Hepatocyte (in vitro differentiated cells): Measurements from ENCODE around the gene JARID2. TPM values are rescaled to one million over a fixed set of nuclear protein-coding genes. Genes with fewer than 3 reads are reported as not detected.

Experiments used
- DNase-seq: peaks from one replicate; pipeline ENCODE4 v3.0.0-alpha.2; 2016; ENCODE audit warnings: low spot score
- H2AFZ ChIP-seq: fragments of 200-600 bp; sonication (generic); 2 replicates; pipeline ENCODE4 v1.6.0; 2016; ENCODE audit warnings: antibody characterized with exemption, mild to moderate bottlenecking
- H3K27ac ChIP-seq: fragments of 200-600 bp; sonication (generic); 2 replicates; pipeline ENCODE4 v1.5.1; 2016; ENCODE audit warnings: mild to moderate bottlenecking
- H3K27me3 ChIP-seq: fragments of 200-600 bp; sonication (generic); 2 replicates; pipeline ENCODE4 v1.6.1; 2016
- H3K36me3 ChIP-seq: fragments of 200-600 bp; sonication (generic); replicated peaks from 2 replicates; pipeline ENCODE4 v1.5.1; 2016; ENCODE audit warnings: low read depth; ENCODE audit not compliant: insufficient read depth
- H3K4me1 ChIP-seq: fragments of 200-600 bp; sonication (generic); 2 replicates; pipeline ENCODE4 v1.5.1; 2016; ENCODE audit warnings: mild to moderate bottlenecking, moderate library complexity; ENCODE audit not compliant: insufficient read depth
- H3K4me2 ChIP-seq: fragments of 200-600 bp; sonication (generic); 2 replicates; pipeline ENCODE4 v1.6.0; 2016
- H3K4me3 ChIP-seq: fragments of 200-600 bp; sonication (generic); 2 replicates; pipeline ENCODE4 v1.5.1; 2016; ENCODE audit warnings: mild to moderate bottlenecking
- H3K79me2 ChIP-seq: fragments of 200-600 bp; sonication (generic); 2 replicates; pipeline ENCODE4 v1.6.0; 2017; ENCODE audit warnings: mild to moderate bottlenecking
- H3K9me2 ChIP-seq: fragments of 200-600 bp; sonication (generic); replicated peaks from 2 replicates; pipeline ENCODE4 v1.6.0; 2017; ENCODE audit warnings: mild to moderate bottlenecking; ENCODE audit not compliant: insufficient read depth
- H3K9me3 ChIP-seq: fragments of 200-600 bp; sonication (generic); 2 replicates; pipeline ENCODE4 v1.5.1; 2016; ENCODE audit warnings: low read depth, mild to moderate bottlenecking
- H4K20me1 ChIP-seq: fragments of 200-600 bp; sonication (generic); 2 replicates; pipeline ENCODE4 v1.6.0; 2016; ENCODE audit warnings: mild to moderate bottlenecking; ENCODE audit not compliant: insufficient read depth, poor library complexity, severe bottlenecking
- EZH2 ChIP-seq: fragments of 200-600 bp; sonication (generic); IDR thresholded peaks from 2 replicates; pipeline ENCODE4 v1.6.1; 2016; ENCODE audit warnings: antibody characterized with exemption, mild to moderate bottlenecking, borderline replicate concordance
- EZH2phosphoT487 ChIP-seq: fragments of 200-600 bp; sonication (generic); IDR thresholded peaks from one replicate; pipeline ENCODE4 v1.6.1; 2018; ENCODE audit warnings: antibody characterized with exemption, mild to moderate bottlenecking, low read depth, moderate library complexity; ENCODE audit not compliant: unreplicated experiment, severe bottlenecking
- WGBS: methylation state at CpG from one replicate; pipeline ENCODE4 v1.1.6; 2016; ENCODE audit warnings: low lambda C conversion rate; ENCODE audit errors: missing lambda C conversion rate; 5-methylcytosine and 5-hydroxymethylcytosine counted together
- polyA plus RNA-seq: library from polyadenylated mRNA; unstranded; fragments of >200 nt; fragmentation: Nextera tagmentation; extraction: Ambion mirVana; gene quantifications from 2 replicates; pipeline ENCODE4 v1.2.1, GENCODE V29; 2016
- total RNA-seq: library from RNA; depleted of rRNA; stranded (reverse); fragments of >200 nt; gene quantifications from 2 replicates; pipeline ENCODE4 v1.2.3, GENCODE V29; 2014
- TF ChIP-seq, protein P1 (sequence below): fragments of 200-600 bp; sonication (generic); IDR thresholded peaks from 2 replicates; pipeline ENCODE4 v1.5.1; 2016; ENCODE audit warnings: antibody characterized with exemption, mild to moderate bottlenecking; ENCODE audit not compliant: poor library complexity

The JARID2 gene
- total and polyA plus RNA-seq, 2 experiments from 2014 or later, result 4.6 to 11.6 TPM

DNA sequence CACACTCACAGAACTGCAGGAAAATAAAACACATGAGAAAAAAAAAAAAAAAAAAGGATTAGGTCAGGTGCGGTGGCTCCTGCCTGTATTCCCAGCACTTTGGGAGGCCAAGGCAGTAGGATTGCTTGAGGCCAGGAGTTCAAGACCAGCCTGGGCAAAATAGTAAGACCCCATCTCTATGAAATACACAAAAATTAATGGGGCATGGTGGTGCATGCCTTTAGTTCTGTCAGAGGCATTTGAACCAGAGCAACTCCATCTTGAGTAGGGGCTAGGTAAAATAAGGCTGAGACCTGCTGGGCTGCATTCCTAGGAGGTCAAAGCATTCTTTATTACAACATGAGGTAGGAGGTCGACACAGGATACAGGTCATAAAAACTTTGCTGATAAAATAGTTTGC, 39.0 kb upstream of the JARID2 start:
- H3K4me1 ChIP-seq, result no peaks in the 10 kb centered on the region
- no peak overlapping the region for H2AFZ ChIP-seq
- no peaks in the 10 kb centered on the region for H4K20me1 ChIP-seq
- H3K4me3 ChIP-seq, result no peak overlapping the region
- H3K27ac ChIP-seq, result no peak overlapping the region
- 64% methylated on average over 2 of the region's 2 CpGs for WGBS
- no peak overlapping the region for H3K4me2 ChIP-seq
- no peak for DNase-seq
- TF ChIP-seq EZH2phosphoT487 (no peak), EZH2 (no peak)
- TF ChIP-seq, protein P1, sequence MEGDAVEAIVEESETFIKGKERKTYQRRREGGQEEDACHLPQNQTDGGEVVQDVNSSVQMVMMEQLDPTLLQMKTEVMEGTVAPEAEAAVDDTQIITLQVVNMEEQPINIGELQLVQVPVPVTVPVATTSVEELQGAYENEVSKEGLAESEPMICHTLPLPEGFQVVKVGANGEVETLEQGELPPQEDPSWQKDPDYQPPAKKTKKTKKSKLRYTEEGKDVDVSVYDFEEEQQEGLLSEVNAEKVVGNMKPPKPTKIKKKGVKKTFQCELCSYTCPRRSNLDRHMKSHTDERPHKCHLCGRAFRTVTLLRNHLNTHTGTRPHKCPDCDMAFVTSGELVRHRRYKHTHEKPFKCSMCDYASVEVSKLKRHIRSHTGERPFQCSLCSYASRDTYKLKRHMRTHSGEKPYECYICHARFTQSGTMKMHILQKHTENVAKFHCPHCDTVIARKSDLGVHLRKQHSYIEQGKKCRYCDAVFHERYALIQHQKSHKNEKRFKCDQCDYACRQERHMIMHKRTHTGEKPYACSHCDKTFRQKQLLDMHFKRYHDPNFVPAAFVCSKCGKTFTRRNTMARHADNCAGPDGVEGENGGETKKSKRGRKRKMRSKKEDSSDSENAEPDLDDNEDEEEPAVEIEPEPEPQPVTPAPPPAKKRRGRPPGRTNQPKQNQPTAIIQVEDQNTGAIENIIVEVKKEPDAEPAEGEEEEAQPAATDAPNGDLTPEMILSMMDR, result no peak
- H3K36me3 ChIP-seq, result no peaks in the 10 kb centered on the region
- H3K9me3 ChIP-seq, result no peaks in the 10 kb centered on the region
- no peaks in the 10 kb centered on the region for H3K27me3 ChIP-seq
- no peaks in the 10 kb centered on the region for H3K79me2 ChIP-seq
- H3K9me2 ChIP-seq, result no peaks in the 10 kb centered on the region

DNA sequence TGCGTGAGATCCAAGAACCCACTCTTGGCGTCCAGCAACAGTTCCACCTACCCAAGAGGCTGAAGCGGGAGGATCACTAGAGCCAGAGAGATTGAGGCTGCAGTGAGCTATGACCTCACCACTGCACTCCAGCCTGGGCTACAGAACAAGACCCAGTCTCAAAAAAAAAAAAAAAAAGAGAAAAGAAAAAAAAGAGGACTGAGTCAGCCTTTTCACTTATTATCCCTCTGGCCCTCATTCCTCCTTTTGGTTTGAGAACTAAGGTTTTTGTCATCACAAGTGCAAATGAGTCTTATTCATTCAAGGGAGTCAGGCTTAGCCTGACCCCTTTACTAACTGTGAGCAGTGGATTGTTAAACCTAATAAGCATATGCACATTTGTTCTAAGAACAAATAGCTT, 37.9 kb upstream of the JARID2 start:
- Histone ChIP-seq H3K79me2 (no peaks in the 10 kb centered on the region), H3K36me3 (no peaks in the 10 kb centered on the region), H3K27me3 (no peaks in the 10 kb centered on the region), H3K4me2 (no peak overlapping the region), H4K20me1 (no peaks in the 10 kb centered on the region), H3K9me3 (no peaks in the 10 kb centered on the region), H3K27ac (no peak overlapping the region), H3K4me1 (no peaks in the 10 kb centered on the region), H3K9me2 (no peaks in the 10 kb centered on the region), H3K4me3 (no peak overlapping the region), H2AFZ (no peak overlapping the region)
- 67% methylated on average over 3 of the region's 3 CpGs for WGBS
- no peak for TF ChIP-seq EZH2
- no peak for DNase-seq

DNA sequence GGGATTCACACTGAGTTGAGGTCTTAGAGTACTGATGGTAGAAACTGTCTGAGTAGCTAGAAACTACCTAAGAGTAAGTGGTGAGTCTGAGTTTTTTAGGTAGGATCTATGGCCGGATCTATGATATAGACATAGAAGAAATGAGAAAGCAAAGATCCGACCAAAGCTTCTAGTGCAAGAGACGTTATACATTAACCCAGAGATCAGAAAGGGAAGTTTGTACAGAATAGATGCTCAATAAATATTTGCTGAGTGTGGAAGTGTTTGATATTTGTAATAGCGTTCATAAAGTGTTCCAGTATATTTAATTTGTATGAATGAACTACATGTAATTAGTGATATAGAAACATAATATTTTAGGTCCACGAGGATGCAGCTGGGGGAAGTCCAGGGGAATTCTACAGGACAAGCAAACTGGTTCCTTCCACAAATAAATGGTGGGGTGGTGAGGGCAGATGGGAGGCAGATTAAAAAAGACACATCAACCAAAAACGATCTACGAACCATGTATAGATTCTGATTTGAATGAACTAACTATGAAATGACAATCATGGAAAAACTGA, 31.9 kb upstream of the JARID2 start:
- H3K4me2 ChIP-seq, result no peak overlapping the region
- H3K27me3 ChIP-seq, result no peaks in the 10 kb centered on the region
- TF ChIP-seq EZH2phosphoT487 (no peak), EZH2 (no peak)
- TF ChIP-seq, protein P1, result no peak
- DNase-seq, result no peak
- no peaks in the 10 kb centered on the region for H3K4me1 ChIP-seq
- no peak overlapping the region for H3K4me3 ChIP-seq
- no peaks in the 10 kb centered on the region for H3K36me3 ChIP-seq
- no peaks in the 10 kb centered on the region for H4K20me1 ChIP-seq
- no peak overlapping the region for H3K27ac ChIP-seq
- no peaks in the 10 kb centered on the region for H3K9me2 ChIP-seq
- 82% methylated on average over 7 of the region's 7 CpGs for WGBS
- no peaks in the 10 kb centered on the region for H3K79me2 ChIP-seq
- H2AFZ ChIP-seq, result no peak overlapping the region
- no peaks in the 10 kb centered on the region for H3K9me3 ChIP-seq

DNA sequence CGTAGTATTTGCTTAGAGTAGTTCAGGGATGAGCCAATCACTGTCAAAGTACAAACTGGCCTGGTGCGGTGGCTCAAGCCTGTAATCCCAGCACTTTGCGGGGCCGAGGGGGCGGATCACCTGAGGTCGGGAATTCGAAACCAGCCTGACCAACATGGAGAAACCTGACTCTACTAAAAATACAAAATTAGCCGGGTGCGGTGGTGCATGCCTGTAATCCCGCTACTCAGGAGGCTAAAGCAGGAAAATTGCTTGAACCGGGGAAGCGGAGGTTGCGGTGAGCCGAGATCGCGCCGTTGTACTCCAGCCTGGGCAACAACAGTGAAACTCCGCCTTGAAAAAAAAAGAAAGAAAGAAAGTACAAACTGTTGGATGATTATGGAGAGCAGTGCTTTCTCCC, 27.5 kb upstream of the JARID2 start:
- H3K79me2 ChIP-seq, result no peaks in the 10 kb centered on the region
- TF ChIP-seq EZH2, result no peak
- TF ChIP-seq, protein P1, result no peak
- TF ChIP-seq EZH2phosphoT487, result no peak
- H3K9me2 ChIP-seq, result no peaks in the 10 kb centered on the region
- H3K4me2 ChIP-seq, result no peak overlapping the region
- WGBS, result 94% methylated on average over 16 of the region's 18 CpGs
- no peak overlapping the region for H3K27ac ChIP-seq
- H3K4me1 ChIP-seq, result no peaks in the 10 kb centered on the region
- no peak overlapping the region for H2AFZ ChIP-seq
- H3K4me3 ChIP-seq, result no peak overlapping the region
- H3K36me3 ChIP-seq, result no peaks in the 10 kb centered on the region
- H3K27me3 ChIP-seq, result no peaks in the 10 kb centered on the region
- no peaks in the 10 kb centered on the region for H3K9me3 ChIP-seq
- no peaks in the 10 kb centered on the region for H4K20me1 ChIP-seq
- DNase-seq, result no peak
